Muscle layer of colon (tissue), 2 donors: ENCODE data around the gene EPHB2.

Experiments
- H3K27ac ChIP-seq: one replicate; pipeline ENCODE4 v1.7.0; 2013; ENCODE audit warnings: low read depth, mild to moderate bottlenecking, low read length, moderate library complexity
- H3K27me3 ChIP-seq, 2 donors: one replicate each; pipeline ENCODE4 v1.7.0; 2013; ENCODE audit warnings: low read length in 2 of 2, mild to moderate bottlenecking in 2 of 2; ENCODE audit not compliant: insufficient read depth in 2 of 2, control insufficient read depth in 1 of 2
- H3K36me3 ChIP-seq: one replicate; pipeline ENCODE4 v1.7.0; 2013; ENCODE audit warnings: mild to moderate bottlenecking, low read length; ENCODE audit not compliant: insufficient read depth
- H3K4me1 ChIP-seq: one replicate; pipeline ENCODE4 v1.7.0; 2013; ENCODE audit warnings: mild to moderate bottlenecking, low read length; ENCODE audit not compliant: insufficient read depth
- H3K4me3 ChIP-seq, 2 donors: one replicate each; pipeline ENCODE4 v1.7.0; 2013; ENCODE audit warnings: low read length in 2 of 2, low read depth in 1 of 2, mild to moderate bottlenecking in 1 of 2, moderate library complexity in 1 of 2
- H3K9ac ChIP-seq: one replicate; pipeline ENCODE4 v1.7.0; 2013; ENCODE audit warnings: low read length
- H3K9me3 ChIP-seq: one replicate; pipeline ENCODE4 v1.7.0; 2013; ENCODE audit warnings: mild to moderate bottlenecking, low read length
- donor health status: abdominal sarcoma.
- donor health status: Adenocarcinoma of cecum.

The EPHB2 gene

DNA sequence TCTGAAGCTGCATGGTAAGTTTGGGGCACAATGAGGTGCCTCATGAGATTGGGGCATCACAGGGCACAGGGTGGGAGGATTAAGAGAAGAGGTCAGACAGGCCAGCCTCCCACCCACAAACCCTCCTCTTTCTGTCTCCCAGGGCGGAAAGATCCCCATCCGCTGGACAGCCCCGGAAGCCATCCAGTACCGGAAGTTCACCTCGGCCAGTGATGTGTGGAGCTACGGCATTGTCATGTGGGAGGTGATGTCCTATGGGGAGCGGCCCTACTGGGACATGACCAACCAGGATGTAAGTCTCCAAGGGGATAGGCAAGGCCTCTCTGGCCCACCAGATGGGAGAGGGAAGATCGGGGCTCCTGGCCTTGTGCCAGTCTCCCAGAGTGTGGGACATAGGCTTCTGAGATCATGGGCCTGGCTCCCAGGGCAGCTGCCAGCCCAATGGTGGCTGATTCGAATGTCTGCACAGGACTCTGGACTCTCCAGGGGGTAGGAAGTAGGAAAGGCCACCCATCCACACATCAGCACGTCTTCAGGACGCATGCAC lies 198.3 kb downstream of the EPHB2 start:
- no peaks in the 10 kb centered on the region for H3K4me1 ChIP-seq

DNA sequence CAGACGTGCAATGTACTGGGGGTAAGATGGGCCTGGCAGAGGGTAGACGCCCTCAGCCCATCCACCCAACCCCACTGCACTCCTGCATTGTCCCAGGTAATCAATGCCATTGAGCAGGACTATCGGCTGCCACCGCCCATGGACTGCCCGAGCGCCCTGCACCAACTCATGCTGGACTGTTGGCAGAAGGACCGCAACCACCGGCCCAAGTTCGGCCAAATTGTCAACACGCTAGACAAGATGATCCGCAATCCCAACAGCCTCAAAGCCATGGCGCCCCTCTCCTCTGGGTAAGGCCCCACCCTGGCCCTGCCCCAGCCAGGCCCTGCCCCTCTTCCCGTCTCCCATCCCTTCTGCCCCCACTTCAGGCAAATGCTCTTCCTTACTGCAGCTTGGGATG lies 199.6 kb downstream of the EPHB2 start:
- Histone ChIP-seq H3K4me3 (no peak overlapping the region), H3K4me1 (no peaks in the 10 kb centered on the region), H3K27me3 (no peaks in the 10 kb centered on the region), H3K9me3 (no peaks in the 10 kb centered on the region), H3K9ac (no peak overlapping the region), H3K27ac (no peak overlapping the region), H3K36me3 (no peaks in the 10 kb centered on the region)

More for the DNA sequence above, 198.3 kb downstream of the EPHB2 start:
- no peak overlapping the region for H3K9ac ChIP-seq
- no peak overlapping the region for H3K27ac ChIP-seq
- no peaks in the 10 kb centered on the region for H3K9me3 ChIP-seq
- H3K36me3 ChIP-seq = no peaks in the 10 kb centered on the region
- H3K27me3 ChIP-seq = no peaks in the 10 kb centered on the region
- no peak overlapping the region for H3K4me3 ChIP-seq

DNA sequence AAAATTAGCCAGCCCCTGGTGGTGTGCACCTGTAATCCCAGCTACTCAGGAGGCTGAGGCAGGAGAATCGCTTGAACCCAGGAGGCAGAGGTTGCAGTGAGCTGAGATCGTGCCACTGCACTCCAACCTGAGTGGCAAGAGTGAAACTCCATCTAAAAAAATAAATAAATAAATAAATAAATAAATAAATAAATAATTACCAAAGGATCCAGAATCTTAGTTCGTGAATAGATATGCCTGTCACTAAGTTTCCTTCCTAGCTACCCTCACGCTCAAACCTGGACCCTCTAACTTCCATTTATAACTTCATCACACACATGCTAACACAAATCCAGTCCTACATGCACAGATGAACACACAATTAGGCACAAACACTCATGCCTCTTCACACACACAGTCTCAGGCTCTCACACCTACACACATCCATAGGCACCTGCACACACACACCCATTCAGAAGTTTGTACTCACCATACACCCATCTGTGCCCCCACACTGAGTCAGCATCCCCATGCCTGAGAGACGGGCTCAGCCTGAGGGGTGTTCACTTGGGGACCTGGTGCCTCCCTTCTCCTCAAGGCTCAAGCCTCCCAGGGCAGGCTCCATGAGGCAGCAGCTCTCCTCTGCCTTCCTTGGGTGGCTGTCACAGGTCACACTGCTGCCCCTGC lies 200.5 kb downstream of the EPHB2 start:
- Histone ChIP-seq H3K4me1 (no peaks in the 10 kb centered on the region), H3K27ac (no peak overlapping the region), H3K27me3 (no peaks in the 10 kb centered on the region), H3K36me3 (no peaks in the 10 kb centered on the region), H3K9me3 (no peaks in the 10 kb centered on the region), H3K4me3 (no peak overlapping the region), H3K9ac (no peak overlapping the region)

DNA sequence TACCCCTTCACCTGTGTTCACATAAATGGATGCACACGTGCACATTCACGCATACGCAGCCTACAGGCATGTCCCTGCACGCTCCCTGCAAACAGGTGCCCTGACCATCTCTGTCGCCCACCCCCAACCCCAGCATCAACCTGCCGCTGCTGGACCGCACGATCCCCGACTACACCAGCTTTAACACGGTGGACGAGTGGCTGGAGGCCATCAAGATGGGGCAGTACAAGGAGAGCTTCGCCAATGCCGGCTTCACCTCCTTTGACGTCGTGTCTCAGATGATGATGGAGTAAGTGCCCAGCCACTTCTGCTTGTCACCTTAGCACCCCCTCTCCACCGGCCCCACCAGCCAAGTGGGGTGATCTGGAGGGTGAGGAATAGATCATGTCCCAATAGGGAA lies 201.7 kb downstream of the EPHB2 start:
- H3K27me3 ChIP-seq = no peaks in the 10 kb centered on the region
- no peaks in the 10 kb centered on the region for H3K4me1 ChIP-seq
- no peak overlapping the region for H3K27ac ChIP-seq
- no peaks in the 10 kb centered on the region for H3K9me3 ChIP-seq
- H3K9ac ChIP-seq = no peak overlapping the region
- no peak overlapping the region for H3K4me3 ChIP-seq
- no peaks in the 10 kb centered on the region for H3K36me3 ChIP-seq

DNA sequence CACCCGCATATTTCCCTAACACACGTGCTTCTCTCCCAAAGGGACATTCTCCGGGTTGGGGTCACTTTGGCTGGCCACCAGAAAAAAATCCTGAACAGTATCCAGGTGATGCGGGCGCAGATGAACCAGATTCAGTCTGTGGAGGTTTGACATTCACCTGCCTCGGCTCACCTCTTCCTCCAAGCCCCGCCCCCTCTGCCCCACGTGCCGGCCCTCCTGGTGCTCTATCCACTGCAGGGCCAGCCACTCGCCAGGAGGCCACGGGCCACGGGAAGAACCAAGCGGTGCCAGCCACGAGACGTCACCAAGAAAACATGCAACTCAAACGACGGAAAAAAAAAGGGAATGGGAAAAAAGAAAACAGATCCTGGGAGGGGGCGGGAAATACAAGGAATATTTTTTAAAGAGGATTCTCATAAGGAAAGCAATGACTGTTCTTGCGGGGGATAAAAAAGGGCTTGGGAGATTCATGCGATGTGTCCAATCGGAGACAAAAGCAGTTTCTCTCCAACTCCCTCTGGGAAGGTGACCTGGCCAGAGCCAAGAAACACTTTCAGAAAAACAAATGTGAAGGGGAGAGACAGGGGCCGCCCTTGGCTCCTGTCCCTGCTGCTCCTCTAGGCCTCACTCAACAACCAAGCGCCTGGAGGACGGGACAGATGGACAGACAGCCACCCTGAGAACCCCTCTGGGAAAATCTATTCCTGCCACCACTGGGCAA lies 202.9 kb downstream of the EPHB2 start:
- Histone ChIP-seq H3K4me1 (no peaks in the 10 kb centered on the region), H3K4me3 (no peak overlapping the region), H3K9me3 (no peaks in the 10 kb centered on the region), H3K27me3 (no peaks in the 10 kb centered on the region), H3K36me3 (no peaks in the 10 kb centered on the region), H3K9ac (no peak overlapping the region), H3K27ac (no peak overlapping the region)

DNA sequence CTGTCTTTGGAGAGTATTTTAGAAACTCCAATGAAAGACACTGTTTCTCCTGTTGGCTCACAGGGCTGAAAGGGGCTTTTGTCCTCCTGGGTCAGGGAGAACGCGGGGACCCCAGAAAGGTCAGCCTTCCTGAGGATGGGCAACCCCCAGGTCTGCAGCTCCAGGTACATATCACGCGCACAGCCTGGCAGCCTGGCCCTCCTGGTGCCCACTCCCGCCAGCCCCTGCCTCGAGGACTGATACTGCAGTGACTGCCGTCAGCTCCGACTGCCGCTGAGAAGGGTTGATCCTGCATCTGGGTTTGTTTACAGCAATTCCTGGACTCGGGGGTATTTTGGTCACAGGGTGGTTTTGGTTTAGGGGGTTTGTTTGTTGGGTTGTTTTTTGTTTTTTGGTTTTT lies 203.5 kb downstream of the EPHB2 start:
- H3K36me3 ChIP-seq = no peaks in the 10 kb centered on the region
- H3K4me3 ChIP-seq = no peak overlapping the region
- H3K27me3 ChIP-seq = no peaks in the 10 kb centered on the region
- no peaks in the 10 kb centered on the region for H3K9me3 ChIP-seq
- no peaks in the 10 kb centered on the region for H3K4me1 ChIP-seq
- H3K27ac ChIP-seq = no peak overlapping the region
- H3K9ac ChIP-seq = no peak overlapping the region

DNA sequence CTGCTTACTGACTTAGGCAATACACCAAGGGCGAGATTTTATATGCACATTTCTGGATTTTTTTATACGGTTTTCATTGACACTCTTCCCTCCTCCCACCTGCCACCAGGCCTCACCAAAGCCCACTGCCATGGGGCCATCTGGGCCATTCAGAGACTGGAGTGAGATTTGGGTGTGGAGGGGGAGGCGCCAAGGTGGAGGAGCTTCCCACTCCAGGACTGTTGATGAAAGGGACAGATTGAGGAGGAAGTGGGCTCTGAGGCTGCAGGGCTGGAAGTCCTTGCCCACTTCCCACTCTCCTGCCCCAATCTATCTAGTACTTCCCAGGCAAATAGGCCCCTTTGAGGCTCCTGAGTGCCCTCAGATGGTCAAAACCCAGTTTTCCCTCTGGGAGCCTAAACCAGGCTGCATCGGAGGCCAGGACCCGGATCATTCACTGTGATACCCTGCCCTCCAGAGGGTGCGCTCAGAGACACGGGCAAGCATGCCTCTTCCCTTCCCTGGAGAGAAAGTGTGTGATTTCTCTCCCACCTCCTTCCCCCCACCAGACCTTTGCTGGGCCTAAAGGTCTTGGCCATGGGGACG lies 204.1 kb downstream of the EPHB2 start:
- no peak overlapping the region for H3K27ac ChIP-seq
- no peaks in the 10 kb centered on the region for H3K27me3 ChIP-seq
- H3K4me1 ChIP-seq = no peaks in the 10 kb centered on the region
- no peaks in the 10 kb centered on the region for H3K9me3 ChIP-seq
- H3K36me3 ChIP-seq = no peaks in the 10 kb centered on the region
- H3K4me3 ChIP-seq = no peak overlapping the region
- H3K9ac ChIP-seq = no peak overlapping the region

DNA sequence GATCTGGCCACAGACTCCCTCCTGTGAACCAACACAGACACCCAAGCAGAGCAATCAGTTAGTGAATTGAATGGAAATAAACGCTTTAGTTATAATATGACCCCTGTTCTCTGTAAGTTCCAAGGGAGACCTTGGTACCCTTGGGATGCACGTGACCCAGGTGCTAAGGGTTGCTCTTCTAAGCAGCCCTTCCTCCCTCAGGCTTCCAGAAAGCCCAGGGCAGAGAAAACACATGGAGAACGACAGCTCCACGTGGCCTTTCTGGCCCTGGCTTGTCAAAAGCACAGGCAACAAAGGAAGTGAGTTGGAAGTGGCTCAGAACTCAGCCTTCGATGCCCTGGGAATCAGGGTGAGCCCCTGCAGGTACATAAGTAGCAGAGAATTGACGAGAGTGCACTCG lies 204.6 kb downstream of the EPHB2 start:
- Histone ChIP-seq H3K27ac (no peak overlapping the region), H3K4me3 (no peak overlapping the region), H3K9me3 (no peaks in the 10 kb centered on the region), H3K9ac (no peak overlapping the region), H3K27me3 (no peaks in the 10 kb centered on the region), H3K4me1 (no peaks in the 10 kb centered on the region), H3K36me3 (no peaks in the 10 kb centered on the region)

DNA sequence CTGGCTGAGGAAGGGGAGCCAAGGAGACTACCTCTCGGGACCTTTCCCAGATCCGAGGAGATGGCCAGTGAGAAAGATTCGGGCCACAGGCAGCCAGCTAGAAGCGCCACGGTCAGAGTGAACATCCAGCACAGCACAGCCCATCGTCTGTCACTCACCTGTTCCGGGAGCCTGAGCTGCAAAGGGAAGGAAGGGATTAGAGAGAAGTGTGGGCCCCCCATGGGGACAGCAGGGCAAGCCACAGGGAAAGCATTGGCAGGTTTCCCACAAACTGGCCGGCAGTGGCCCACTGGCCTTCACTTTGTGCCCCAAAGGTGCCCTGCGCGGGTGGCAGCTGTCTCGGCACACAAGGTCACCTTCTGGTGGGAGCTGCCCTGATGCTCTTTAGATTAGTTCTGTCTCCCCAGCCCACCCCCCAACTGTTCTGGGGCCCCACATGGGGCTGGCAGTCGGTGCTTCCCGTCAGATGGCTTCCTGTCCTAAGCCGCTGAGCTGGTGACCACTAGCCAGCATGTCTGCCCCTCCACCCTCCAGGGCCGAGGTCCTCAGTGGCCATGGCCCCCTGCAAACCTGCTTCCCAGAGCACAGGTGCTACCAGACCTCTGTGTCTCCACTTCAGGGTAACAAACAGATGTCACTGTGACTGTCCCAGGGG lies 205.3 kb downstream of the EPHB2 start:
- Histone ChIP-seq H3K4me3 (no peak overlapping the region), H3K27me3 (no peaks in the 10 kb centered on the region), H3K36me3 (no peaks in the 10 kb centered on the region), H3K27ac (no peak overlapping the region), H3K9me3 (no peaks in the 10 kb centered on the region), H3K9ac (no peak overlapping the region), H3K4me1 (no peaks in the 10 kb centered on the region)

DNA sequence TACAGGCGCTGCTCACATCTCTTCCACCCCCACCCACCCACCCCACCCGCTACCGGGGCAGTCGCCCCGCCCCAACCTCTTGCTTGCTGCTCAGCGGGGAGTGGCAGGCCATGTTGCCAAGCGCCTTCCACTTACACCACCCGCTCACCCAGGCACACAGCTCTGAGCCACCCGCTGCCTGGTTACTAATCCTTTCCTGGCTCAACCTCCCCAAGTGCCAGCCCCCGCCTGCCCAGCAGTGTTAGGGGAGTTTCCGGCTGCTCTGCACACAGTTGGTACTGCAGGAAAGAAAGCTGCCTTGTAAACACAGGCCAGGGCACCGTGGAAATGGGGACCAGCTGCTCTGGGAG lies 205.8 kb downstream of the EPHB2 start:
- Histone ChIP-seq H3K36me3 (no peaks in the 10 kb centered on the region), H3K9me3 (no peaks in the 10 kb centered on the region), H3K4me1 (no peaks in the 10 kb centered on the region), H3K27me3 (no peaks in the 10 kb centered on the region), H3K4me3 (no peak overlapping the region), H3K9ac (no peak overlapping the region), H3K27ac (no peak overlapping the region)

DNA sequence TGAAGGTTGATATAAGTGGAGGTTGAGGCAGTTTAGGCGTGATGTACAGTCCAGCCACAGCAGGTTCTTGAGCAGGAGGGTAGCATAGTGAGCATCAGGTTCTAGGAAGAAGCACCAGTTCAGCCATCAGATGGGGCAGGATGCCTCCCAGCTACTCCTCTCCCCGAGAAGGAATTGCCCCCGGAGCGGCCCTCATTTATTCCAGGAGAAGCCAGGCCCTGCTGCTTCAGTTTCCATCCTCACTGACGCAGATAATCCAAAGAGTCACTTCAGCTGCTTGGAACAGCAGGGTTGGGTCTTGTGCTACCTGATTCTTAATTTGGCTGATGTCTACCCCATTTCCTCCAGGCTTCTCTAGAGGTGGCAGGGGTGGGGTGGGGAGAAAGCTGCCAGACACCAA lies 207.3 kb downstream of the EPHB2 start:
- Histone ChIP-seq H3K9ac (no peak overlapping the region), H3K27me3 (no peaks in the 10 kb centered on the region), H3K36me3 (no peaks in the 10 kb centered on the region), H3K27ac (no peak overlapping the region), H3K4me1 (no peaks in the 10 kb centered on the region), H3K4me3 (no peak overlapping the region), H3K9me3 (no peaks in the 10 kb centered on the region)
